ENCODE data around the gene DMRTC2. TPM values are rescaled to one million over a fixed set of nuclear protein-coding genes. Genes with fewer than 3 reads are reported as not detected.
A peak's percentile ranks its signal among the peaks of the same experiment; 100 is the strongest.

The DMRTC2 gene
- total and polyA plus RNA-seq, 9 of the 15 experiments (the other 6 are each of a cell fraction or from before 2014, with no cell fraction given) = 0.03 TPM; not detected in 8

GRCh38 chr19:41871573-41872383 is 26.9 kb downstream of the DMRTC2 start:
- Histone ChIP-seq H3K9ac (ENCODE audit: insufficient read depth in 1 of 2, low read depth in 2 of 2, low read length in 2 of 2) (0 out of 4 replicates have a peak overlapping the region, but pooled peaks of 1 of the 2 experiments have one; percentile 14), H3K9me3 (replicated peaks; ENCODE audit: control insufficient read depth, insufficient read depth, low read depth, low read length) (no peaks in the 10 kb centered on the region), H3K9me1 (ENCODE audit: control insufficient read depth, insufficient read depth, low read length) (no peaks in the 10 kb centered on the region), H4K20me1 (replicated peaks; ENCODE audit: control insufficient read depth, insufficient read depth, low read length) (peaks cover 43% of the 10 kb centered on the region), H2AFZ (ENCODE audit: low read depth, low read length) (no peak overlapping the region), H3K4me2 (ENCODE audit: insufficient read depth, low read length) (no peak overlapping the region), H3K36me3 (ENCODE audit: control insufficient read depth, insufficient read depth, low read length) (peaks cover 50% of the 10 kb centered on the region; the same call in 2 of the 3 replicates), H3K79me2 (ENCODE audit: control insufficient read depth, insufficient read depth, low read length) (peaks cover 19% of the 10 kb centered on the region), H3K4me1 (replicated peaks in 1 of 2; ENCODE audit: control insufficient read depth in 2 of 2, insufficient read depth in 2 of 2, low read length in 2 of 2) (peaks cover 7 to 27% of the 10 kb centered on the region in 2 experiments; a peak in 4 of 5 replicates), H3K27ac (ENCODE audit: extremely low read depth, low read depth, low read length) (peak overlapping the region; percentile 40; the same call in 1 of the 3 replicates), H3K27me3 (ENCODE audit: control insufficient read depth in 2 of 2, insufficient read depth in 2 of 2, low read length in 2 of 2) (no peaks in the 10 kb centered on the region), H3K4me3 (no peak overlapping the region)
- 55% methylated on average over 13 of the region's 16 CpGs for WGBS (ENCODE audit: insufficient coverage, low coverage, missing lambda C conversion rate)
- ChIA-PET CTCF (ENCODE audit: low intra/inter-chr PET ratio) (interaction anchor here (5.4 kb wide), 1 partner anchor 80 kb away, joined by 35 read pairs; no protein-coding TSS in a partner anchor), POLR2A (interaction anchor here (1.4 to 6.2 kb wide), 4 partner anchors 8 to 87 kb away, joined by 3 to 54 read pairs (median 20); partner anchors contain the start of genes RABAC1 and RPS19)
- ATAC-seq (peak; percentile 46), FAIRE-seq (no peak), DNase-seq (ENCODE audit: extremely low read depth in 1 of 4, low spot score in 3 of 4) (peak in 1 of 4 experiments; percentile 38)
- in situ Hi-C loops (cut with MboI) = loop anchor here (5.0 kb wide), 1 partner anchor 76 kb away; no protein-coding TSS in a partner anchor
- intact Hi-C loops (cut with micrococcal nuclease) = loop anchor here (2.0 kb wide), 1 partner anchor 87 kb away; the partner anchor contains the start of gene RABAC1
- BruUV-seq (replicated peaks) = no TSS peak
- TF ChIP-seq, protein P1, sequence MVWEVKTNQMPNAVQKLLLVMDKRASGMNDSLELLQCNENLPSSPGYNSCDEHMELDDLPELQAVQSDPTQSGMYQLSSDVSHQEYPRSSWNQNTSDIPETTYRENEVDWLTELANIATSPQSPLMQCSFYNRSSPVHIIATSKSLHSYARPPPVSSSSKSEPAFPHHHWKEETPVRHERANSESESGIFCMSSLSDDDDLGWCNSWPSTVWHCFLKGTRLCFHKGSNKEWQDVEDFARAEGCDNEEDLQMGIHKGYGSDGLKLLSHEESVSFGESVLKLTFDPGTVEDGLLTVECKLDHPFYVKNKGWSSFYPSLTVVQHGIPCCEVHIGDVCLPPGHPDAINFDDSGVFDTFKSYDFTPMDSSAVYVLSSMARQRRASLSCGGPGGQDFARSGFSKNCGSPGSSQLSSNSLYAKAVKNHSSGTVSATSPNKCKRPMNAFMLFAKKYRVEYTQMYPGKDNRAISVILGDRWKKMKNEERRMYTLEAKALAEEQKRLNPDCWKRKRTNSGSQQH (CRISPR knock-in tag; IDR thresholded peaks at IDR 0.05) = peak; percentile 65; the same call in 1 of the 2 replicates
- no peak for TF ChIP-seq HNRNPLL (IDR thresholded peaks at IDR 0.05; ENCODE audit: low read depth, low read length, poor library complexity, severe bottlenecking)
- TF ChIP-seq, protein P2, sequence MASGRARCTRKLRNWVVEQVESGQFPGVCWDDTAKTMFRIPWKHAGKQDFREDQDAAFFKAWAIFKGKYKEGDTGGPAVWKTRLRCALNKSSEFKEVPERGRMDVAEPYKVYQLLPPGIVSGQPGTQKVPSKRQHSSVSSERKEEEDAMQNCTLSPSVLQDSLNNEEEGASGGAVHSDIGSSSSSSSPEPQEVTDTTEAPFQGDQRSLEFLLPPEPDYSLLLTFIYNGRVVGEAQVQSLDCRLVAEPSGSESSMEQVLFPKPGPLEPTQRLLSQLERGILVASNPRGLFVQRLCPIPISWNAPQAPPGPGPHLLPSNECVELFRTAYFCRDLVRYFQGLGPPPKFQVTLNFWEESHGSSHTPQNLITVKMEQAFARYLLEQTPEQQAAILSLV (tag; IDR thresholded peaks at IDR 0.05) = no peak
- peak in 1 of 3 experiments; percentile 11 for TF ChIP-seq YY1 (IDR thresholded peaks at IDR 0.05; ENCODE audit: borderline replicate concordance in 1 of 3, control insufficient read depth in 1 of 3, extremely low read depth in 1 of 3, insufficient read depth in 3 of 3, insufficient read length in 1 of 3, insufficient replicate concordance in 2 of 3, low read depth in 1 of 3, low read length in 2 of 3)
- TF ChIP-seq, protein P3, sequence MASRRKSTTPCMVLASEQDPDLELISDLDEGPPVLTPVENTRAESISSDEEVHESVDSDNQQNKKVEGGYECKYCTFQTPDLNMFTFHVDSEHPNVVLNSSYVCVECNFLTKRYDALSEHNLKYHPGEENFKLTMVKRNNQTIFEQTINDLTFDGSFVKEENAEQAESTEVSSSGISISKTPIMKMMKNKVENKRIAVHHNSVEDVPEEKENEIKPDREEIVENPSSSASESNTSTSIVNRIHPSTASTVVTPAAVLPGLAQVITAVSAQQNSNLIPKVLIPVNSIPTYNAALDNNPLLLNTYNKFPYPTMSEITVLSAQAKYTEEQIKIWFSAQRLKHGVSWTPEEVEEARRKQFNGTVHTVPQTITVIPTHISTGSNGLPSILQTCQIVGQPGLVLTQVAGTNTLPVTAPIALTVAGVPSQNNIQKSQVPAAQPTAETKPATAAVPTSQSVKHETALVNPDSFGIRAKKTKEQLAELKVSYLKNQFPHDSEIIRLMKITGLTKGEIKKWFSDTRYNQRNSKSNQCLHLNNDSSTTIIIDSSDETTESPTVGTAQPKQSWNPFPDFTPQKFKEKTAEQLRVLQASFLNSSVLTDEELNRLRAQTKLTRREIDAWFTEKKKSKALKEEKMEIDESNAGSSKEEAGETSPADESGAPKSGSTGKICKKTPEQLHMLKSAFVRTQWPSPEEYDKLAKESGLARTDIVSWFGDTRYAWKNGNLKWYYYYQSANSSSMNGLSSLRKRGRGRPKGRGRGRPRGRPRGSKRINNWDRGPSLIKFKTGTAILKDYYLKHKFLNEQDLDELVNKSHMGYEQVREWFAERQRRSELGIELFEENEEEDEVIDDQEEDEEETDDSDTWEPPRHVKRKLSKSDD (conservative IDR thresholded peaks at IDR 0.05; ENCODE audit: low read length) = no peak
- TF ChIP-seq ID3 (CRISPR knock-in tag; IDR thresholded peaks at IDR 0.05) = no peak
- no peak for TF ChIP-seq ID3 (tag; IDR thresholded peaks at IDR 0.05)
- TF ChIP-seq ZNF347 (CRISPR knock-in tag; IDR thresholded peaks at IDR 0.05; ENCODE audit: low read depth) = 0 out of 2 replicates have a peak, but pooled peaks have one; percentile 6
- peak; percentile 65 for TF ChIP-seq SIRT6 (IDR thresholded peaks at IDR 0.05; ENCODE audit: low read depth, low read length)
- TF ChIP-seq SIN3A (IDR thresholded peaks at IDR 0.05; ENCODE audit: borderline replicate concordance in 2 of 2, control insufficient read depth in 1 of 2, low read depth in 2 of 2, low read length in 2 of 2) = peak in 1 of 2 experiments; percentile 75; a peak in 2 of 4 replicates
- no peak for TF ChIP-seq ZNF586 (CRISPR knock-in tag; conservative IDR thresholded peaks at IDR 0.05)
